Colonic mucosa (tissue), 4 donors: ENCODE measurements around the gene TOMM40L. TPM values are rescaled to one million over a fixed set of nuclear protein-coding genes. Genes with fewer than 3 reads are reported as not detected.

ENCODE experiments used
- DNase-seq: peaks from one replicate; pipeline ENCODE4 v3.0.0-alpha.2; 2020
- H3K27ac ChIP-seq: fragments of 200-600 bp; one replicate; pipeline ENCODE4 v1.8.0; 2021
- H3K27me3 ChIP-seq: fragments of 200-600 bp; one replicate; pipeline ENCODE4 v1.8.0; 2021
- H3K36me3 ChIP-seq: fragments of 200-600 bp; one replicate; pipeline ENCODE4 v1.8.0; 2021
- H3K4me1 ChIP-seq: fragments of 200-600 bp; one replicate; pipeline ENCODE4 v1.8.0; 2021; ENCODE audit warnings: mild to moderate bottlenecking
- H3K4me3 ChIP-seq: fragments of 200-600 bp; one replicate; pipeline ENCODE4 v1.8.0; 2021
- H3K9ac ChIP-seq, 2 donors: one replicate each; pipeline ENCODE4 v1.7.0; 2013; ENCODE audit warnings: control low read depth in 2 of 2, low read depth in 2 of 2, low read length in 2 of 2
- H3K9me3 ChIP-seq: fragments of 200-600 bp; one replicate; pipeline ENCODE4 v1.8.0; 2021
- intact Hi-C: fragments of 100-400 bp; cut with DNase I; formaldehyde crosslinking; loops from one replicate; pipeline ENCODE4 v1.14.1; 2022
- total RNA-seq, 2 donors: library from RNA; stranded (reverse); fragmentation: NEBNext Ultra II Directional in 1 of 2; extraction: Animal tissue kit (Norgen Biotek cat#: 25700) in 1 of 2; gene quantifications; one replicate each; pipeline ENCODE4 v1.2.1, GENCODE V29; 2021
- TF ChIP-seq, protein P1 (sequence below): fragments of 200-600 bp; IDR thresholded peaks from one replicate; pipeline ENCODE4 v1.8.0; 2022; ENCODE audit warnings: antibody characterized with exemption, mild to moderate bottlenecking
- donor health status: healthy.
- donor health status: DM: no; HTN: no; CAD: no.
- donor health status: DM: no; HTN: no; CAD: no.

The TOMM40L gene
- total RNA-seq, 2 donors from 2014 or later = 16.6 to 23.1 TPM

DNA sequence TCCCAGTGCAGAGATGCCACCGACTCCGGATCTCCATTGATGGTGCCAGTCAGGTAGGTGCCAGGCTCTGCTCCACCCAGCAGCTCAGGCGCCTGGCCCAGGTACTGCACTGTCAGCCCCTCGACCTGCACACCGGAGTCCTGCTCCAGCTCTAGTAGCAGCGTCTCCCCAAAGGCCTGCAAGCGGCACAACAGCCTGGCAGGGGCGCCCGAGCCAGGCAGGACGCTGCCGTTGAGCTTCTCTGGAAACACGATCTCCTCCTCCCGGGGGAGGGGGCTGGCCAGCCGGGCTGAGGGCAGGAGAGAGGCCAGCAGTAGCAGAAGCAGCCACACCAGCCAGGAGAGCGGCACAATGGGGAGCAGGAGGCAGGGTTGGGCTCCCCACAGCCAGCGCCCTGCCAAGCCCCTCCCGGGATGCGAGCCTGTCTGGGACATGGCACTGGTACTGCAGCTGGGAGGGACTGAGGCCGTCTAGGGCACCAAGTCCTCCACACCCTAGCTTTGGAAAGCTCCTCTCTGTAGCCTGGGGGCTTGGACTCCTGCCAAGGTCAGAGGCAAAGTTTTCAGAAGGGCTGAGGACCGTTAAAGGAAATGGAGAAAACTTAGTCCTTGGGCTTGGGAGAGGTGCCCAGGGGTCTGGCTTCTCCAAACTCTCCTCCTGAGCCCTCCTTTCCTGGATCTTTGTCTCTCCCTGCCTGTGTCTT is 27.5 kb upstream of the TOMM40L start:
- intact Hi-C loops = loop anchor here (10.0 kb wide), 2 partner anchors 106 to 186 kb away; partner anchors contain the start of gene MPZ
- H3K27ac ChIP-seq = peak overlapping the region; percentile 23
- peak overlapping the region; percentile 24 for H3K4me3 ChIP-seq
- peak overlapping the region; percentile 40 to 47 for H3K9ac ChIP-seq
- DNase-seq = no peak
- TF ChIP-seq, protein P1, sequence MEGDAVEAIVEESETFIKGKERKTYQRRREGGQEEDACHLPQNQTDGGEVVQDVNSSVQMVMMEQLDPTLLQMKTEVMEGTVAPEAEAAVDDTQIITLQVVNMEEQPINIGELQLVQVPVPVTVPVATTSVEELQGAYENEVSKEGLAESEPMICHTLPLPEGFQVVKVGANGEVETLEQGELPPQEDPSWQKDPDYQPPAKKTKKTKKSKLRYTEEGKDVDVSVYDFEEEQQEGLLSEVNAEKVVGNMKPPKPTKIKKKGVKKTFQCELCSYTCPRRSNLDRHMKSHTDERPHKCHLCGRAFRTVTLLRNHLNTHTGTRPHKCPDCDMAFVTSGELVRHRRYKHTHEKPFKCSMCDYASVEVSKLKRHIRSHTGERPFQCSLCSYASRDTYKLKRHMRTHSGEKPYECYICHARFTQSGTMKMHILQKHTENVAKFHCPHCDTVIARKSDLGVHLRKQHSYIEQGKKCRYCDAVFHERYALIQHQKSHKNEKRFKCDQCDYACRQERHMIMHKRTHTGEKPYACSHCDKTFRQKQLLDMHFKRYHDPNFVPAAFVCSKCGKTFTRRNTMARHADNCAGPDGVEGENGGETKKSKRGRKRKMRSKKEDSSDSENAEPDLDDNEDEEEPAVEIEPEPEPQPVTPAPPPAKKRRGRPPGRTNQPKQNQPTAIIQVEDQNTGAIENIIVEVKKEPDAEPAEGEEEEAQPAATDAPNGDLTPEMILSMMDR = no peak
- H3K27me3 ChIP-seq = no peaks in the 10 kb centered on the region
- H3K9me3 ChIP-seq = no peaks in the 10 kb centered on the region
- no peaks in the 10 kb centered on the region for H3K36me3 ChIP-seq
- no peaks in the 10 kb centered on the region for H3K4me1 ChIP-seq

DNA sequence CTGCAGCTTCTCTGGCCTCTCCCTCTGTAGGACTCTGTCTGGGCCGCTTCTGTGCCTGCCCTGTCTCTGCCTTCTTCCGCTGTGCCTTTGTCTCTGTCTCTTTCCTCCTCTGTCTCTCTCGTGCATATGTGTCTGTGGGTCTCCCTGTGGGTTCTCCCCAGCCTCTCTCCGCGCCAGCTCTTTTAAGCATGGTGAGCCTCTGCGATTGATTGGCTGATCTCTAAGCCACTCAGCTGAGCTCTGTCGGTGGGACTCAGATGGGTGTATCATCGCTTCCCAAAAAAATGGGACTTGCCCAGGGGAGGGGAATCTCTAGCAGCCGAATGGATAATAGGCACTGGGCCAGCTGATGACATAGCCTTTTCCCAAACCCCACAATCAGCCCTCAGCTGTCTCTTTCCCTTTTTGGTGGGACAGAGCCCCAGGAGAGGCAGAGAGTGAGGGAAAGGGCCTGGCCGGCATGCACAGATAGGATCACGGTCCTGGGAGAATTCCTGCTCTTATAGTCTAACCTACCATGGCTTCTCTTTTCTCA is 26.9 kb upstream of the TOMM40L start, which contains the start of gene ADAMTS4:
Gene ADAMTS4, minus strand, starts transcription at position 158 of the 535 bp plus-strand sequence. CDS start 427 bp downstream, outside the sequence.
- intact Hi-C loops = loop anchor here (10.0 kb wide), 2 partner anchors 106 to 186 kb away; partner anchors contain the start of gene MPZ
- Histone ChIP-seq H3K4me3 (peak within 1 kb of the TSS; percentile 24), H3K27me3 (no peaks in the 10 kb centered on the region), H3K36me3 (no peaks in the 10 kb centered on the region), H3K9me3 (no peaks in the 10 kb centered on the region), H3K27ac (peak within 1 kb of the TSS; percentile 23), H3K9ac (peak within 1 kb of the TSS; percentile 40 to 47), H3K4me1 (no peaks in the 10 kb centered on the region)
- TF ChIP-seq, protein P1 = no peak
- peak; percentile 52 for DNase-seq

DNA sequence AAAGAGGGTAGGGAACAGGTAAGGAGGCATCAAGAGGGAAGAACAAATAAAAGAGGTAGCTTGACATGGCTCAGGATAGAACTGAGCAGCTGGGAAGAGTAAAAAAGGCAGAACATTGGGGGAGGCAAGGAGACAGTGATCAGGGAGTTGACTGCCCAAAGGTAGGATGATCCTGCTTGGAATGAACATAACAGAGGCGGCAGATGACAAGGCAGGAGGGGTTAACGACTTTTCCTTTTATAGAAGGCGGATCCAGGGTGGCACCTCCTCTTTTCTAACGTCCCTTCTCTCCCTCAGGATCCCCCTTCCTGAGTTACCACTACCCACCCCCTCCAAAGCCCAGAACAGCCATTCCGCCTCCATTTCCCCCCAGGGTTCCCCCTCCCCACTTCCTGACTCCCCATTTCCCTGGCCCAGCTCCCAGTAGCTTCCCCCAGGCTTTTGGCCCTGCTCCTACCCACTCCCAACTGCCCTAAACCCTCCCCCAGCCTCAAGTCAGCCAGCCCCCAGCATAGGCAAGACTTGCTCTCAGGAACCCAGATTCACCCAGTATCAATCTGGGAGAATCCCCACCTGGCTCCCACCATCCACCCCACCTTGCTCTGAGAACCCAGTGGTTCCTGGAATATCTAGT is 26.2 kb upstream of the TOMM40L start:
- Histone ChIP-seq H3K27me3 (no peaks in the 10 kb centered on the region), H3K9me3 (no peaks in the 10 kb centered on the region), H3K4me1 (no peaks in the 10 kb centered on the region), H3K27ac (peak overlapping the region; percentile 23), H3K4me3 (no peak overlapping the region), H3K36me3 (no peaks in the 10 kb centered on the region), H3K9ac (peak overlapping the region; percentile 36 to 47)
- no peak for DNase-seq
- TF ChIP-seq, protein P1 = no peak
- intact Hi-C loops = loop anchor here (10.0 kb wide), 2 partner anchors 105 to 185 kb away; partner anchors contain the start of gene MPZ

DNA sequence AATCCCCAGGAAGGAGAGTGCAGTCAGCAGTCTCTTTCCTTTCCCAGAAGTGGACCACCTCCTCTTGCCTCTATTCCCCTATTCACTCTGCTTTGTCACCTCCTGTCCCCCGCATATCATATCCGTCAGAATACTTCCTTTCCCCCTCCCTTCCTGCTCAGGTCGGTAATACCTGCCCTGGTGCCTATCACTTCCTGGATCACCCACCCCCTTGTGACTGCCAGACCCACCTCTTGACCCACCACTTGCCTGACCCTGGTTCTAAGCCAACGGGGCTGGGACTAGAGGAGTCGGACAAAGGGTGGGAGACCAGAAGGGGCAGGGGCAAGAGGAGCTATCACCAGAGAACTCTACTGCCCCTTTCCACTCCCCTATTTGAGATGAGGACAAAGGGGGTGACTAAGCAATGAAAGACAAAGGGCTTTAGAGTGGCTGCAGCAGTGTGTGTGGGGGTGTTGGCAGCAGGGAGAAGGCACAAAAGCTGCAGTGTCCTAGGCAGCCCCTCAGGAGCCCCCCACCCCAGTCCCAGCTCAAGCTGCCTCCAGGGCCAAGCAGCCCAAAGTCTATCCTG is 25.4 kb upstream of the TOMM40L start:
- no peaks in the 10 kb centered on the region for H3K27me3 ChIP-seq
- H3K4me3 ChIP-seq = no peak overlapping the region
- H3K27ac ChIP-seq = peak overlapping the region; percentile 86
- no peaks in the 10 kb centered on the region for H3K4me1 ChIP-seq
- intact Hi-C loops = no loop called here
- no peaks in the 10 kb centered on the region for H3K36me3 ChIP-seq
- no peak for DNase-seq
- no peaks in the 10 kb centered on the region for H3K9me3 ChIP-seq
- peak overlapping the region in 1 of 2 donors; percentile 2 for H3K9ac ChIP-seq
- TF ChIP-seq, protein P1 = no peak
